GM19463 (cell line): ENCODE data around the gene TBC1D14.

Experiments used
- ATAC-seq: cut with Tn5 transposase; IDR thresholded peaks from one replicate; pipeline ENCODE4 v1.9.1; 2021; ENCODE audit warnings: mild to moderate bottlenecking, moderate library complexity; ENCODE audit not compliant: unreplicated experiment

The TBC1D14 gene, protein sequence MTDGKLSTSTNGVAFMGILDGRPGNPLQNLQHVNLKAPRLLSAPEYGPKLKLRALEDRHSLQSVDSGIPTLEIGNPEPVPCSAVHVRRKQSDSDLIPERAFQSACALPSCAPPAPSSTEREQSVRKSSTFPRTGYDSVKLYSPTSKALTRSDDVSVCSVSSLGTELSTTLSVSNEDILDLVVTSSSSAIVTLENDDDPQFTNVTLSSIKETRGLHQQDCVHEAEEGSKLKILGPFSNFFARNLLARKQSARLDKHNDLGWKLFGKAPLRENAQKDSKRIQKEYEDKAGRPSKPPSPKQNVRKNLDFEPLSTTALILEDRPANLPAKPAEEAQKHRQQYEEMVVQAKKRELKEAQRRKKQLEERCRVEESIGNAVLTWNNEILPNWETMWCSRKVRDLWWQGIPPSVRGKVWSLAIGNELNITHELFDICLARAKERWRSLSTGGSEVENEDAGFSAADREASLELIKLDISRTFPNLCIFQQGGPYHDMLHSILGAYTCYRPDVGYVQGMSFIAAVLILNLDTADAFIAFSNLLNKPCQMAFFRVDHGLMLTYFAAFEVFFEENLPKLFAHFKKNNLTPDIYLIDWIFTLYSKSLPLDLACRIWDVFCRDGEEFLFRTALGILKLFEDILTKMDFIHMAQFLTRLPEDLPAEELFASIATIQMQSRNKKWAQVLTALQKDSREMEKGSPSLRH

DNA sequence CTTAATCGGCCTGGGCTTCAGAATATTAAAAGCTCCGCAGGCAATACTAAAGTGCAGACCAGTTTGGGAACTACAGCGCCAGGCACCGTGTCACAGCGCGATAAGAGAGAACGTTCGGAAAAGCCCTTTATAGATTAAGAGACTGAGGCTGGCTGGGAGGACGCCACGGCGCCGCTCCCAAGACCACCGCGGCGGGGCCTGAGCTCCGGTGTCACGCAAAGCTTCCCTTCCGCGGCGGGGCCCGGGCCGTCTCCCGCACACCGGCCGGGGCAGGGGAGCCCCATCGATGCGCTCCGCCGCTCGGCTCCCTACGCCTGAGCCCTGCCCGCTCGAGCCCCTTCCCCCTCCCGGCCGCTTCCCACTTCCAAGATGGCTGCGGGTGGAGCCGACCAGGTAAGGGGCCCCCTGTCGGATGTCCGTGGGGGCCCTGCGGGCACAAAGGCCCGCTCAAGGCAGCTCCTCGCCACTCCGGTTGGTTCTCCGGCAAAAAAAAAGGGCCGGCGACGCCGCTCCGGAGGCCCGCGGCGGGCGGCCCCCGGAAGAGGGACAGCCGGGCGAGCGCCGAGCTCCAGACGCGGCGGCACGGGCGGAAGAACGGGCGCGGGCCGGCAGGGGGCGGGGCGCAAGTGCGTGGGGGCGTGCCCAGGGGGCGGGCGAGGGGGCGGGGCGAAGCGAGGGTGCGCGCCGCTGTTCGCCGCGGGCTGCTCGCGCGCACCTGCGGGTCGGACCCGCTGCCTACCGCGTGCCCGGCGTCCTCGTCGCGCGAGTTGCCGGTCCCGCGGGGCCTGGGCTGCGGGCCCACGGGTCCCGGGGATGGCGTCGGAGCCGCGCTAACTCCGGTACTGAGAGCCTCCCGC lies at the start of gene TBC1D14:
TSS of gene TBC1D14 (plus strand) at position 714 of the 857 bp plus-strand sequence. CDS start 13,564 bp downstream, outside the sequence.
- ATAC-seq: peak; percentile 84

DNA sequence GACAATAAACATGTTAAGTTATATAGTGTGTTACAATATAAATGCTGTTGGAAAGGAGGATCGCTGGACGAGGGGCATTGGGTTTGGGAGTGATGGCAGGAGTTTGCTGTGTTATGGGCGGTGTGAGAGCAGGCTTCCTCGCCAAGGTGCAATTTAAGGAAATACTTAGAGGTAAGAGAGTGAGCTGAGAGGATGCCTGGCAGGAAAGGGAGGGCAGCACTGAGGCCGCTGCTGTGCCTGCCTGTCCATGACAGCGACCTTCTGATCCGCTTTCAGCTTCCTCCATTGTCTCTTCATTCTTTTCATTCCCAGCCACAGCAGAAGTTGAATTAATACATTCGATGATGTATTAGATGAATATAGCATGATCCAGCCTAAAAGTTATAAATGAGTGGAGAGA lies 41.2 kb upstream of the TBC1D14 start:
- no peak for ATAC-seq

DNA sequence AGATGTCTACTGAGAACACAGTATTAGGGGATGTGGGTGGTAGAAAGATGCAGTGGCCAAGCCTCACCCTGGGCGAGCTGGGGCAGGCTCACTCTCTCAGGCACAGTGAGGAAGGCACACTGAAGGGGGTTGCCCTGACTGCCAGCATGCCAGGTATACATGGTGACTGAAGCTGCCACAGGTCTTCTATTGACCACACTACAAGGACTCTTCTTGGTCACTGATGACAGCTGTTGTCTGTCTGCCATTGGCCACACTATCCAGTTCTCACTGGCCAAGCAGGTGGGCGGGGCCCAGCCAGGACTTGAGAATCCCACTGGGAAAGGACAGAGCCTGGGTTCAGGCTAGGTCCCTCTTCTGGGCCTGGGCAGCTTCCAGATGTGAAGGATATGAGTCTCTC lies 39.7 kb upstream of the TBC1D14 start:
- ATAC-seq: no peak

DNA sequence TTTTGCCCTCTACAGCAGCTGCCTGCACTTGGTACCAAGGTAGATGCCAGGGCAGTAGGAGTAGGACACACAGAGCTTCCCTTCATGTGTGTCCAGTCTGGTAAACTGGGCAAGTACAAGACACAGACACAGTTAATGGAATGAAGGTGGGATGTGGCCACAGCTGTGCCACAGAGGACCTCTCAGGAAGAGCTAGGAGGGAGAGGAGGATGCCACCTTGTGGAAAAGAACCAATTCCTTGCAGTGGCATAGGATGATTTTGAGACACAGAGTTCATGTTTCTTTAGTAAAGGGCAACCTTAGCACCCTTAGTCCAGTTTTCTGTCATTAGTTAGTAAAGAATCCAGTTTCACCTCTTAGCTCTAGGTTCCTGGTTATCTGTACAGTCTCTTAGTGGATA lies 36.3 kb upstream of the TBC1D14 start:
- no peak for ATAC-seq

DNA sequence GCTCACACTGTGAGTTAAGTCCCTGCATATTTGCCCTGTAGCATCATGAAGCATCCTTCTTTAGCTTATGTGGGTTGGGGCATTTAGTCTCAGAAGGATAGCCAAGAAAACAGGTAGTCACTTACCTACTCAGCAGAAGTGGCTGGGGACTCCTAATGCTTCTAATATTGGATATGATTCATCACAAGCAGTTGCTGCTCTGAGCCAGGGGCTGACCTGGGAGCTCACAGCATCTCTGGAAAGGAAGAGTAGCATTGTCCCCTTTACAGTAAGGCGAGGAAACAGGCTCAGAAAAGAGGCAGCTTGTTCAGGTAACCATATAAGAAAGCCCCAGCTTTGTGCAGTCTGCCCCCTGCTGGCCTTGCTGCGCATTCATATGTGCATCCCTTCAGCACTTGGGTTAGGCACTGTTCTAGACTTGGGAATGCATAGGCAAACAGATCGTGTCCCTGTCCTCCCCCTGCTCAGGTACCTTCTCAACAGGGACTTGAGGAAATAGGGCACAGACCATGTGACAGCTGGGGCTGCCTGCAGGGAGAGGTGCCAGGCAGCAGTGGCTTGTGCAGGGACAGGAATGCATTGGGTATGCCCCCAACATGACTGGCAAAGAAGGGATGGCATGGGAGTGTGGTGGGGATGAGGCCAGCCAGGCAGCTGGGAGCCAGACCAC lies 35.7 kb upstream of the TBC1D14 start:
- ATAC-seq: peak; percentile 65

DNA sequence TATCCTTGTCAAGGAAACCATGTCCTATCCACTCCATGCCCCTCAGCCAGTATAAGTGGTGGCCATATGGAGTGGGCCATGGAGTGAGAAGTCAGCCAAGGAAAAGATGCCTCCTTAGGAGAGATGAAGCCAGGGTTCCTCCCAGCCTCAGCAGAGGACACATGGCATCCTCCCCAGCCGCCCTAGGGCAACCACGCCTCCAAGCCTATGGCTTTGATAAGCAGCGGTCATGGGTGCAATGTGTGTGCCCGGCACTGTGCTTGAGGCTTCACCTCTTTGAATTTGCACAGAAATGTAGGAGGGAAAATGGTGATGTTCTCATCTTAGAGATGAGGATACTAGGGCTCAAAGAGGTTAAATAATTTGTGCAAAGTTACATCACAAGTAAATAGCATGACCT lies 34.6 kb upstream of the TBC1D14 start:
- ATAC-seq: no peak

DNA sequence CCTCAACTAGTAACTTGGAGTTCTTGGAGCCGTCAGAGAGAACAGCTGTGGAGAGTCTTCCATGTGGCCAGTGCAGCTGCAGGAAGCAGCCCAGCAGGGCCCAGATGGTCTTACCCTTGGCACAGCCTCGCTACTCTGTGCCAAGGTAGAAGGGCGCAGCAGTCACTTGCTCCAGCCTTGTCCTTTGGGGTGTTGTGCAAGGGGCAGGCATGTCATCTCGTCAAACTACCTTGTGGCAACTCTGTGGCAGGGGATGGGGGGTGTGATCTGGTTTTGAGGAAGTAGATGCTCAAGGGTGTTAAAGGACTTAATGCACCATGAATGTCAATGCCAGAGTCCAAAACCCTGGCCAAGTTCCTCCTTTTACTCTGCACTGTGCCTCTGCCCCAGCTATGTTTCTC lies 34.2 kb upstream of the TBC1D14 start:
- no peak for ATAC-seq

DNA sequence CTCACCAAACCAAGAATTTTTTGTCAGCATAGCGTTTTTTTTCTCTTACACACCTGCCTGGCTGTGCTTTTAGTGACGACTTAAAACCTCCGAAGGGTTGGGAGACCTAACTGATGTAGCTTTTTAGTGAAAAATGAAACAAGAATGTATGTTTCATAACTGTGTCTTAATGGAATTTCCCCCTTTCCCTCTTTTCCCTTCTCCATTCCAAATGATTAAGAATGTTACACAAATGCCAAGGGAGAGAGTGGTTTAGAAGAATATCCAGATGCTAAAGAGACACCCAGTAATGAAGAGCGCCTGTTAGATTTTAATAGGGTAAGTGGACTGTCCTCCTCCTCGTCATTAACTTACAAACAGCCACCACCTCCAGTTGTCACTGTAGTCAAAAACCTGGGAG lies 33.2 kb upstream of the TBC1D14 start:
- no peak for ATAC-seq

DNA sequence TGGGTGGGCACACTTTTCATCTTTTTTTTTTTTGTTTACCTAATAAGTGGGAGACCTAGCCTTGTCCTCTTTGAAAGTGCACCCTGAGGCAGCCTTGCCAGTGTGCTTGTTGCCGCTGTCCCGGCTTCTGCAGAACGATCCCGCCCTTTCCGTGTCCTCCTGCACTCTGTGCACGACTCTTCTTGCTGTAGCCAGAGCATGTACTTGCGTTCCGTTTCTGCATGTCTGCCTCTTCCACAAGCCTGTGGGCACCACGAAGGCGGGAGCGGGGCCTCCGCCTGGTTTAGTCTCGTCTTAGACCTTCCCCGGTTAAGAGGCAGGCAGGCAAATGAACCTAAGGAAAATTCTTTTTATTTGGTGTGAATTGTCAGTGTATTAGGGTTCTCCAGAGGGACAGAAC lies 32.6 kb upstream of the TBC1D14 start:
- no peak for ATAC-seq

DNA sequence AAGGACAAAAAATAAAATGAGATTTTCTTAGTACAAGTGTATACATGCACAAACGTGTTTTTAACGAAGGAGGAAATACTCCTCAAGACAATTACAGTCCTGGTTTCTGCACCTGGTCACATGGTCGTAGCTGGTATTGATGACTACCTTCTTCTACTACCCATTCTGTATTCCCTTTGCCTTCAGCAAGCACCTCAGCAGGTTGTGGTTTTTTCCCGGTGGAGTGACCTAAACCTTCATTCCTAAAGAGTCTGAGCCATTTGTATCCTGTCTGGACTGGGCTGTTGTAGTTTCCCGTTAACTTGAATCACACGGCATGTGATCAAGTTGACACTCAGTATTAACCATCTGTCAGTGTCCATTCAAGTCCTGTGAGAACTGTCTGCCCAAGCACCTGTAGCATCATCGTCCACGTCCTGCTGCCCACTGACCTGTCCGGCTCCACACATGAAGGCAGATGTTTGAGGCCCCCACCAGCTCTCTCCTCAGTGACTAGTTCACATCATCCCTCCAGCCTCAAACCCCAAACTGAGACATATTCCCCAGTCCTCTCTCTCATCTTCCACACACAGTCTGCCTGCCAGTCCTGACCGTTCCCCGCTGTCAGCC lies 31.1 kb upstream of the TBC1D14 start:
- ATAC-seq: no peak

DNA sequence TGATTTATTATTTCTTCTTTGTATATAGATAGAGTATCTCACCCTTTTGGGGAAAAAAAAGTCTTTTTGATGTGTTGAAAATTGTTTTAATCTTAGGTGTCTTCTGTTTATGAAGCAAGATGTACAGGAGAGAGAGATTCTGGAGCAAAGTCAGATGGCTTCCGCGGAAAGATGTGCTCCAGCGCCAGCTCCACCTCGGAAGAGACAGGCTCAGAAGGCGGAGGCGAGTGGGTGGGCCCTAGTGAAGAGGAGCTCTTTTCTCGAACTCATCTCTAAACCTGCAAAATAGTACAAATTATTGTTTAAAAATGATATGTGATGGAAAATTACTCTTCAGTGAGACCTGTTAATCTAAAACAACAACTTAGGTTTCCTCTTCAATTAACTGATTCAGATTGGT lies 28.9 kb upstream of the TBC1D14 start:
- no peak for ATAC-seq

DNA sequence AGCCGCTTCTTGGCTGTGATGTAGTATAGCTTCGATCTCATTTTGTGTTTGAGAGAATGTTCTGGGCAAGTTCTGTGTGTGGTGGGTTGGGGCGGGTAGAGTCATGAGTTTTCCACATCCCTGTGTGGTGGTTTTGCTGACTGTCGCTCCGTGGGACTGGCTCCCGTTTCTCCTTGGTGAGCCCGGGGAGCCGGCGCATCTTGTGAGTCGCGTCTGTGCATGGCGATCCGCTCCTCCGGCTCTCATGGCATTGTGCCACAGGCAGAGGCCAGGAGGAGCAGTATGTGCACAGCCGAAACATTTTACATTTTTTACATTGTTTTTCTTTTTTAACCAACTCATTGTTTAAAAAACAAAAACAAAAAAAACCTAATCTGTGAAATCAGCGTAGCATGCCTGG lies 27.7 kb upstream of the TBC1D14 start:
- no peak for ATAC-seq

DNA sequence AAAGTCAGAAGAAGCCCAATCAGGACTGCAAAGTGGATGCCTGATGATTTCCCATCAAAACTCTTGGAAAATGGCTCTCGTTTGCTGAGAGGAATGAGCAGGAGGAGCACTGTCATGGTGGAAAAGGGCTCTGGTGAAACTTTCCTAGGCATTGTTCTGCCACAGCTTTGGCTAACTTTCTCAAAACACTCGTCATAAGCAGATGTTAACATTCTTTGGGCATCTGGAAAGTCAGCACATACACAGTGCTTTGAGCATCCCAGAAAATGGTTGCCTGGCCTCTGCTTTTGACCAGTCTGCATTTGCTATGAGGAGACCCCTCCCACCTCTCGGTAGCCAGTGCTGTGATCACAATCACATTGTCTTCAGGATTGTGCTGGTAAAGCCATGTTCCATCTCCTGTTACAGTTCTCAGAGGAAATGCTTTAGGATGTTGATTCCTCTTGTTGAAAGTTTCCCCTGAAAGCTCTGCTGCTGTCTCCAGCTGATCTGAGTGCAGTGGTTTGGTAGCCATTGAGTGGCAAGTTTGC lies 25.2 kb upstream of the TBC1D14 start:
- no peak for ATAC-seq

DNA sequence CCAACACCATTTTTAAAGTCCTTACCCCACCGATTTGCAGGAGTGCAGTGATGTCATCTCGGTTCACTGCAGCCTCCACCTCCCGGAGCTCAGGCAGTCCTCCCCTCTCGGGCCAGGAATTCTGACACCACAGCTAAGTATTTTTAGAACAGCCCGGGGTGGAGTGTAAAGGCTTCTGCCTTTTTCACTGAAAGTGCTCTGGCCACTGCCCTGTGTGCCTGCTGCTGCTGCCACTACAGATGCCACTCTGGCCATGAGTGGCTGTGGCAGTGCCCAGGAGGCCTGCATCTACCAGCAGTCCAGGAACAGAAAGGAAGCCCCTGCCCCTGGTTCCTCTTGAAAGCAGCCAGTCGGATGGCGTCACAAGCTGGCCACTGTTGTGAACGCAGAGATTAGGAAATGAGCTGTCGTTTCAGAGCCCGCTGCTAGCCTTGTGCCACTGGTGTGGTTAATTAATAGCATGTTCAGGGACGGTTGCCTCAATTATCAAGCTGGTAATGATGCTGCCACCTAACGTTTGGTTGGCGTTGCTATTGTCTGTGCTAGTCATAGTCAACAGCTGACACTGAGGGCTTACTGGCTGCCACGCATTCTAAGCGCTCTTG lies 23.6 kb upstream of the TBC1D14 start:
- ATAC-seq: peak; percentile 81

DNA sequence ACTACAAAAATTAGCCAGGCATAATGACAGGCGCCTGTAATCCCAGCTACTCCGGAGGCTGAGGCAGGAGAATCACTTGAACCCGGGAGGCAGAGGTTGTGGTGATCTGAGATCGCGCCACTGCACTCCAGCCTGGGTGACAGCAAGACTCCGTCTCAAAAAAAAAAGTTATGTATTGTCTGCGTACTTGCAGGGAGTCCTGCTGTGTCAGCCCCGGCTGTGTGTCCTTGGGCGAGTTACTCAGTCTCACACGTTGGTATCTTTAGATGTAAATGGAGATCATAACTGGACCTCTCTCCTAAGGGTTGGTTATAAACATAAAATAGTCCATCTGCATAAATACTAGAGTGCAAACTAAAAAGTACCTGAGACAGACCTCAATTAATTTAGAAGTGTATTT lies 22.7 kb upstream of the TBC1D14 start:
- no peak for ATAC-seq

DNA sequence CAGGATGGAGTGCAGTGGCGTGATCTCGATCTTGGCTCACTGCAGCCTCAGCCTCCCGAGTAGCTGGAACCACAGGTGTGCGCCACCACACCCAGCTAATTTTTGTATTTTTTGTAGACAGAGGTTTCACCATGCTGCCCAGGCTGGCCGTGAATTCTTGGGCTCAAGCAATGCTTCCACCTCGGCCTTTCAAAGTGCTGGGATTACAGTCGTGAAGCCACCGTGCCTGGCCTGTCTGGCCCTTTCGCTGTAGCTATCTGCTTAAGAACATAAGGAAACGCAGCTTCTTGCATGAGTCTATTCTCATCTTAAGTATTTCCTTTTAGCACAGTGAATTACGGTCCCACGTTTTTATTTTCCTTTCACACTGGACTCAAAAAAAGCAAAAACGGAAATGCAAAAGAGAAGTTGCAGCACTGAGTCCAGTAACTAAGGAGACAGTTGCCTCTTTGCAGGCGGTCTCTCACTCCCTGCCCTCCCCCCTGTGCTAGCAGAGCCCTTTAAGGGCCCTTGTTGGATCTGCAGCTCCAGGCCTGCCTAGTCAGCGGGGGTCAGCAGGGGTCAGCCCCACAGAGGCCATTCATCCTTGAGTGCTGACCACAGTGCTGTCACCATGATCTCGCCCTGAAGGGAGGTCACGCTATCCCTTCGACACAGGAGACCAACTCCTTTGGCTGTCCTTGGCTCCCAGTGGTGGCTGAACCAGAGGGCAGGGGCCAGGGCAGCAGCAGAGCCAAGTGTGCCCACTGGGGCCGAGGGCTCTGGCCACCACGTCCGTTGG lies 21.8 kb upstream of the TBC1D14 start:
- ATAC-seq: no peak

DNA sequence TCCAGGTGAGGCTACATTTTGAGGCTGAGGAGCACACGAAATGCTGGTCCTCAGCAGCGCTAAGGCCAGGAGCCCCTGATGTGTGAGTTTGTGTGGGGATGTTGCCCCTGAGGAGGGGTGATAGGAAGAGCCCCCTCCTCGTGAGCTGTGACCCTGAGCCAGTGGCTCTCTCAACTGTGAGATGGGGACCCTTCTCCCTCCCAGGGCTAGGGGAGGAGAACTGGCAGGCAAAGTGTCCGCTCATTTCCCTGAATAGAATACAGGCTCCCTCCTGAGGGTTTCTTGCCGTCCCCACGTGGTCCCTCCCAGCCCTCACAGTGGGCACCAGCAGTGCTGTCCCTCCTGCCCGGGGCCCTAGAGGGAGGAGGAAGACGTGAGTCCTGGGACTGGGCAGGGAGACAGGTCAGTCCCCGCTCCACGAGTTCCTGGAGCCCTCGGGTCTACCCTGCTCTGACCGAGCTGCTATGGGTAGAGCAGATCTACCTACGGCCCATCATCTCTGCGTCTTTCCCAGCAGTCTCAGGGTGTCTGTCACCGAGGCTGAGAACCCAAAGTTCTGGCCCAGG lies 21.0 kb upstream of the TBC1D14 start:
- ATAC-seq: no peak

DNA sequence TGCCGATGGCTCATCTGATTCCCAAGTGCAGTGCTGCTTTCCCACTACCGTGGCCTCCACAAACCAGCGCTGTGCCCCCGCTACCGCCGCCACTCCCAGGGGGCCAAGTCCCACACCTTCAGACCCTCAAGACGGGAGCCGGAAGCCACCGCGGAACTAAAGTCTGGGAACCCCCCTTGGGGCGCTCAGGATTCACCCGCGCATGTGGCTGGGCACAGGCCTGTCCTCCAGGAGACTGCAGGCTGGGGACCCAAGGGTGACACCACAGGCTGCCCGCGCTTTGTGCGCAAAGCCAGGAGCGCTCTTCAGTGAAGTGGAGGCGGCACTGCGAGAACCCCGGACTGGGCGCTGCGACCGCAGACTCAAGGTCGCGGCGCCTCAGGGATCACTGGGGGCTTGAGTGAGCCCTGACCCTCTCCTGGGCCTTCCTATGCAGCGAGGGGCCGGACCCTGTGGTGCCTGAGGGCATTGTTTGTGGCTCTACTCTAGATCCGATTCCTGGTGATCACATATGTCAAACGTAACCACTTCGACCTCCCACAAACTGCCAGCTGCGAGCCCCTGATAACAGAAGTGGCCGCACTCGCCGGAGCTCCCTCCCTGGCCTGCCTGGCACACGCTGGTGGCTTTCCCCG lies 20.4 kb upstream of the TBC1D14 start:
- ATAC-seq: no peak
